Measurements from ENCODE around the gene C16orf96. TPM values are rescaled to one million over a fixed set of nuclear protein-coding genes. Genes with fewer than 3 reads are reported as not detected.

Gene C16orf96
- total RNA-seq, 2 donors from 2014 or later: 0.52 TPM; not detected in 1

- H3K27ac ChIP-seq: peak overlapping the region in 2 of 4 donors; percentile 29 to 32
- no peak overlapping the region for H3K4me3 ChIP-seq
Observed at GRCh38 chr16:4523686-4524085, 32.5 kb upstream of the C16orf96 start.

DNA sequence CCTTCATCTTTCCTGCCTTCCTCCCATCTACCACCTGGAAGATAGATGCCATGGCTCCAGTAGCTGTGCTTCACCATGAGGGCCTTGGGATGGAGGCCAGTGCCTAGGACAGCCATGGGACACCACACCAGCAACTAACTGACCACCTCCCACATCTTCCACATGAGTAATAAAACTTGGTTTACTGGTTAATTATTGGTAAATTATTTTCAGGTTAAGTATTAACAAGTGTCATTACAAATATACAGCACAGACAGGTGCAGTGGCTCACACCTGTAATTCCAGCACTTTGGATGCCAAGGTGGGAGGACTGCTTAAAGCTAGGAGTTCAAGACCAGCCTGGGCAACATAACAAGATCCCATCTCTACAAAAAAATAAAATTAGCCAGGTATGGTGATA lies 31.6 kb upstream of the C16orf96 start:
- Histone ChIP-seq H3K9me3 (no peaks in the 10 kb centered on the region), H3K27ac (peak overlapping the region in 3 of 4 donors; percentile 13 to 41 (median 29)), H3K27me3 (no peaks in the 10 kb centered on the region), H3K4me3 (no peak overlapping the region), H3K36me3 (replicated peaks in 1 of 2; ENCODE audit: insufficient read depth in 1 of 2, low read depth in 2 of 2) (no peaks in the 10 kb centered on the region), H3K4me1 (peaks cover 37% of the 10 kb centered on the region)
- no peak for ATAC-seq
- no peak for TF ChIP-seq CTCF (IDR thresholded peaks at IDR 0.05)
- no peak for DNase-seq
- intact Hi-C loops (cut with DNase I): no loop called here

More at GRCh38 chr16:4523686-4524085, 32.5 kb upstream of the C16orf96 start:
- TF ChIP-seq CTCF (IDR thresholded peaks at IDR 0.05) (no peak), POLR2A (IDR thresholded peaks at IDR 0.05) (no peak)
- no peaks in the 10 kb centered on the region for H3K27me3 ChIP-seq
- no peaks in the 10 kb centered on the region for H3K36me3 ChIP-seq (replicated peaks in 1 of 2; ENCODE audit: insufficient read depth in 1 of 2, low read depth in 2 of 2)
- H3K9me3 ChIP-seq: no peaks in the 10 kb centered on the region
- H3K4me1 ChIP-seq: peaks cover 28% of the 10 kb centered on the region
- DNase-seq (no peak), ATAC-seq (no peak)
- 79 to 81% methylated on average over 3 to 4 of the region's 4 CpGs for WGBS, 2 donors
- intact Hi-C loops (cut with DNase I): no loop called here

- peaks cover 42% of the 10 kb centered on the region for H3K4me1 ChIP-seq
- TF ChIP-seq POLR2A (IDR thresholded peaks at IDR 0.05): no peak
- TF ChIP-seq CTCF (IDR thresholded peaks at IDR 0.05): no peak
Observed at GRCh38 chr16:4525069-4525468, 31.1 kb upstream of the C16orf96 start.

DNA sequence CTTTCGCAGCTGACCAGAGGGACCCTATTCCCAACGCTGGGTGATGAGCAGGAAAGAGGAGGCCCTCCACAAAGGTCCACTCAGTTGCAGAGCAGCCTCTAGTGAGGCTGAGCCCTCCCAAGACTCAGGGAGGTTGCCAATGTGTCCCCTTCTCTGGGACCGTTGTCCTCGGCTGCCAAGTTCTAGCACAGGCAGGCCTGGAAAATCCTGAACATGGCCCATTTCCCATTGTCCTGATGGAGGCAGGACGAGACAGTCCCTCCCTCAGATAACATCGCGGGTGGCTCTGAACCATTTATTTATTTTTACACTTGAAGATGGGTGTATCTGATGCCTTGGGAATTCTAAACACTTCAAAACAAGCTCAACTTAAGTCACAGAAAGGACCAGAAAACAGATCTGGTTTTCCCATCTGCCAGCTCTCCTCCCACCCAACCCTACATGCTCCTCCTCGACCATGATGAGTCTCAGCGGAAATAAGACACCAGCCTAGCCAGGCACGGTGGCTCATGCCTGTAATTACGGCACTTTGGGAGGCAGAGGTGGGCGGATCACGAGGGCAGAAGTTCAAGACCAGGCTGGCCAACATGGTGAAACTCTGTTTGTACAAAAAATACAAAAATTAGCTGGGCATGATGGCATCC lies 30.4 kb upstream of the C16orf96 start:
- no peak overlapping the region for H3K4me3 ChIP-seq
- no peaks in the 10 kb centered on the region for H3K36me3 ChIP-seq (replicated peaks in 1 of 2; ENCODE audit: insufficient read depth in 1 of 2, low read depth in 2 of 2)
- TF ChIP-seq CTCF (IDR thresholded peaks at IDR 0.05) (no peak), POLR2A (IDR thresholded peaks at IDR 0.05) (no peak)
- H3K27ac ChIP-seq: no peak overlapping the region
- WGBS, 2 donors: 76 to 77% methylated on average over 11 to 13 of the region's 13 CpGs
- intact Hi-C loops (cut with DNase I): no loop called here
- ATAC-seq (no peak), DNase-seq (no peak)
- no peaks in the 10 kb centered on the region for H3K27me3 ChIP-seq
- H3K9me3 ChIP-seq: no peaks in the 10 kb centered on the region
- peaks cover 49% of the 10 kb centered on the region for H3K4me1 ChIP-seq

More at GRCh38 chr16:4525069-4525468, 31.1 kb upstream of the C16orf96 start:
- Histone ChIP-seq H3K27ac (peak overlapping the region in 3 of 4 donors; percentile 13 to 41 (median 29)), H3K9me3 (no peaks in the 10 kb centered on the region), H3K4me3 (no peak overlapping the region), H3K36me3 (replicated peaks in 1 of 2; ENCODE audit: insufficient read depth in 1 of 2, low read depth in 2 of 2) (no peaks in the 10 kb centered on the region), H3K27me3 (no peaks in the 10 kb centered on the region)
- intact Hi-C loops (cut with DNase I): no loop called here
- ATAC-seq (peak; percentile 37), DNase-seq (no peak)
- 47 to 61% methylated on average over 6 to 7 of the region's 7 CpGs for WGBS, 2 donors

Data from body of pancreas (tissue), 4 donors.